Endodermal cell (in vitro differentiated cells): Measurements from ENCODE around the gene SMARCA2. TPM values are rescaled to one million over a fixed set of nuclear protein-coding genes. Genes with fewer than 3 reads are reported as not detected.

Source experiments
- DNase-seq: peaks from one replicate; pipeline ENCODE4 v3.0.0-alpha.2; 2017
- H3K27ac ChIP-seq: 2 replicates; pipeline ENCODE4 v1.5.1; 2013; ENCODE audit warnings: mild to moderate bottlenecking, low read depth, low read length, moderate library complexity
- H3K27me3 ChIP-seq: 2 replicates; pipeline ENCODE4 v1.6.1; 2013; ENCODE audit warnings: mild to moderate bottlenecking, low read length, moderate library complexity; ENCODE audit not compliant: insufficient read depth, control insufficient read depth, poor library complexity, severe bottlenecking
- H3K36me3 ChIP-seq: 2 replicates; pipeline ENCODE4 v1.7.0; 2013; ENCODE audit warnings: mild to moderate bottlenecking, low read length, moderate library complexity; ENCODE audit not compliant: control insufficient read depth, insufficient read depth
- H3K4me1 ChIP-seq: one replicate; pipeline ENCODE4 v1.7.0; 2013; ENCODE audit warnings: low read length; ENCODE audit not compliant: control insufficient read depth, insufficient read depth
- H3K4me3 ChIP-seq: 2 replicates; pipeline ENCODE4 v1.5.1; 2013; ENCODE audit warnings: mild to moderate bottlenecking, low read length, moderate library complexity
- H3K9ac ChIP-seq: 2 replicates; pipeline ENCODE4 v1.6.1; 2013; ENCODE audit warnings: mild to moderate bottlenecking, low read length, moderate library complexity; ENCODE audit not compliant: poor library complexity, severe bottlenecking; ENCODE audit errors: extremely low read depth
- H3K9me3 ChIP-seq: 2 replicates; pipeline ENCODE4 v1.6.1; 2013; ENCODE audit warnings: mild to moderate bottlenecking, low read length, moderate library complexity; ENCODE audit not compliant: control insufficient read depth
- H3K27ac Mint-ChIP-seq: 2 replicates; pipeline ENCODE4 v1.8.0; 2020; ENCODE audit warnings: mixed read lengths
- H3K27me3 Mint-ChIP-seq: 2 replicates; pipeline ENCODE4 v1.8.0; 2021; ENCODE audit warnings: mild to moderate bottlenecking, mixed read lengths; ENCODE audit not compliant: insufficient read depth
- H3K36me3 Mint-ChIP-seq: 2 replicates; pipeline ENCODE4 v1.8.0; 2020; ENCODE audit warnings: low read depth, mixed read lengths
- H3K4me1 Mint-ChIP-seq: 2 replicates; pipeline ENCODE4 v1.8.0; 2020; ENCODE audit warnings: mixed read lengths
- H3K4me3 Mint-ChIP-seq: 2 replicates; pipeline ENCODE4 v1.8.0; 2020; ENCODE audit warnings: mild to moderate bottlenecking, moderate library complexity, mixed read lengths
- H3K9me3 Mint-ChIP-seq: 2 replicates; pipeline ENCODE4 v1.8.0; 2020; ENCODE audit warnings: mild to moderate bottlenecking, mixed read lengths
- CTCF ChIP-seq: fragments of 200-600 bp; sonication (generic); conservative IDR thresholded peaks from 2 replicates; pipeline ENCODE4 v1.5.0; 2021; ENCODE audit warnings: antibody characterized with exemption, mild to moderate bottlenecking
- WGBS, 2 experiments: methylation state at CpG; one replicate each; pipeline versions ENCODE4 v1.1.5 to v1.1.7; 2013; ENCODE audit warnings: missing lambda C conversion rate in 2 of 2, mixed read lengths in 1 of 2; ENCODE audit not compliant: insufficient coverage in 1 of 2, insufficient read length in 1 of 2; 5-methylcytosine and 5-hydroxymethylcytosine counted together
- total RNA-seq, 2 donors: library from RNA; stranded (reverse); fragmentation: NEBNext Ultra II Directional in 1 of 2; extraction: Animal tissue kit (Norgen Biotek cat#: 25700) in 1 of 2; gene quantifications; 2 replicates in 1 of 2; 3 replicates in 1 of 2; pipeline ENCODE4 v1.2.1, GENCODE V29; 2021

Gene SMARCA2
- total RNA-seq, 2 donors from 2014 or later, result 2.6 to 8.6 TPM

GRCh38 chr9:2021731-2022130 is 6.6 kb downstream of the SMARCA2 start:
- peaks cover 2% of the 10 kb centered on the region for H3K4me1 ChIP-seq
- Mint-ChIP-seq H3K4me1 (peaks cover 35% of the 10 kb centered on the region), H3K36me3 (no peaks in the 10 kb centered on the region), H3K9me3 (no peaks in the 10 kb centered on the region), H3K4me3 (no peak overlapping the region), H3K27me3 (peaks cover 27% of the 10 kb centered on the region), H3K27ac (no peak overlapping the region)
- H3K9ac ChIP-seq, result no peak overlapping the region
- WGBS, 2 experiments, result 85 to 89% methylated on average over 7 of the region's 7 CpGs
- no peak overlapping the region for H3K27ac ChIP-seq
- H3K4me3 ChIP-seq, result no peak overlapping the region
- H3K27me3 ChIP-seq, result peaks cover 35% of the 10 kb centered on the region
- no peaks in the 10 kb centered on the region for H3K36me3 ChIP-seq
- TF ChIP-seq CTCF, result no peak
- no peak for DNase-seq
- no peaks in the 10 kb centered on the region for H3K9me3 ChIP-seq

- no peak overlapping the region for H3K27ac Mint-ChIP-seq
- H3K4me3 Mint-ChIP-seq, result no peak overlapping the region
- no peak for DNase-seq
- peaks cover 2% of the 10 kb centered on the region for H3K4me1 ChIP-seq
- H3K4me3 ChIP-seq, result no peak overlapping the region
- peaks cover 34% of the 10 kb centered on the region for H3K27me3 ChIP-seq
- H3K9me3 ChIP-seq, result no peaks in the 10 kb centered on the region
- no peak for TF ChIP-seq CTCF
- 100% methylated on average over 1 of the region's 1 CpG for WGBS, 2 experiments
- no peaks in the 10 kb centered on the region for H3K36me3 Mint-ChIP-seq
- H3K36me3 ChIP-seq, result no peaks in the 10 kb centered on the region
- H3K4me1 Mint-ChIP-seq, result peaks cover 35% of the 10 kb centered on the region
- peaks cover 25% of the 10 kb centered on the region for H3K27me3 Mint-ChIP-seq
- no peak overlapping the region for H3K9ac ChIP-seq
- no peak overlapping the region for H3K27ac ChIP-seq
- no peaks in the 10 kb centered on the region for H3K9me3 Mint-ChIP-seq
These were observed 7.4 kb downstream of the SMARCA2 start for GRCh38 chr9:2022560-2022959.

- peaks cover 2% of the 10 kb centered on the region for H3K4me1 ChIP-seq
- no peak overlapping the region for H3K27ac Mint-ChIP-seq
These were observed 7.9 kb downstream of the SMARCA2 start for GRCh38 chr9:2023042-2023441.

More at GRCh38 chr9:2023042-2023441, 7.9 kb downstream of the SMARCA2 start:
- peaks cover 29% of the 10 kb centered on the region for H3K27me3 ChIP-seq
- peaks cover 20% of the 10 kb centered on the region for H3K27me3 Mint-ChIP-seq
- H3K36me3 ChIP-seq, result no peaks in the 10 kb centered on the region
- no peak overlapping the region for H3K27ac ChIP-seq
- H3K9me3 Mint-ChIP-seq, result no peaks in the 10 kb centered on the region
- no peak overlapping the region for H3K9ac ChIP-seq
- H3K9me3 ChIP-seq, result no peaks in the 10 kb centered on the region
- H3K4me3 Mint-ChIP-seq, result no peak overlapping the region
- no peak for DNase-seq
- H3K36me3 Mint-ChIP-seq, result no peaks in the 10 kb centered on the region
- peaks cover 32% of the 10 kb centered on the region for H3K4me1 Mint-ChIP-seq
- 69 to 100% methylated on average over 1 to 3 of the region's 3 CpGs for WGBS, 2 experiments
- TF ChIP-seq CTCF, result no peak
- no peak overlapping the region for H3K4me3 ChIP-seq
